HG02642 (cell line): ENCODE measurements around the gene DOCK8.

ENCODE experiments used
- ATAC-seq: cut with Tn5 transposase; IDR thresholded peaks from one replicate; pipeline ENCODE4 v1.9.1; 2021; ENCODE audit warnings: mild to moderate bottlenecking; ENCODE audit not compliant: unreplicated experiment, poor library complexity

DOCK8 gene

GRCh38 chr9:353077-353476 is 138.4 kb downstream of the DOCK8 start:
- no peak for ATAC-seq

GRCh38 chr9:354453-354852 is 139.8 kb downstream of the DOCK8 start:
- no peak for ATAC-seq

- ATAC-seq, result no peak
These were observed 142.9 kb downstream of the DOCK8 start for GRCh38 chr9:357560-357959.

GRCh38 chr9:362561-363273 is 148.1 kb downstream of the DOCK8 start:
- no peak for ATAC-seq

GRCh38 chr9:363274-363612 is 148.6 kb downstream of the DOCK8 start:
- no peak for ATAC-seq

- no peak for ATAC-seq
These were observed 150.8 kb downstream of the DOCK8 start for GRCh38 chr9:365436-365835.

GRCh38 chr9:366620-367019 is 152.0 kb downstream of the DOCK8 start:
- no peak for ATAC-seq

- no peak for ATAC-seq
These were observed 155.4 kb downstream of the DOCK8 start for GRCh38 chr9:370086-370485.

GRCh38 chr9:371349-371748 is 156.7 kb downstream of the DOCK8 start:
- ATAC-seq, result no peak

- ATAC-seq, result no peak
These were observed 157.5 kb downstream of the DOCK8 start for GRCh38 chr9:372128-372527.

GRCh38 chr9:373759-374206 is 159.1 kb downstream of the DOCK8 start:
- no peak for ATAC-seq

GRCh38 chr9:374736-375135 is 160.1 kb downstream of the DOCK8 start:
- ATAC-seq, result no peak

- no peak for ATAC-seq
These were observed 161.4 kb downstream of the DOCK8 start for GRCh38 chr9:376115-376514.

GRCh38 chr9:378263-378662 is 163.6 kb downstream of the DOCK8 start:
- ATAC-seq, result no peak

GRCh38 chr9:382383-382782 is 167.7 kb downstream of the DOCK8 start:
- no peak for ATAC-seq

GRCh38 chr9:385818-386398 is 171.2 kb downstream of the DOCK8 start:
- no peak for ATAC-seq

- ATAC-seq, result no peak
These were observed 174.5 kb downstream of the DOCK8 start for GRCh38 chr9:389159-389558.

GRCh38 chr9:389758-390157 is 175.1 kb downstream of the DOCK8 start:
- ATAC-seq, result no peak

- ATAC-seq, result no peak
These were observed 177.6 kb downstream of the DOCK8 start for GRCh38 chr9:392077-392804.

GRCh38 chr9:394347-395052 is 179.8 kb downstream of the DOCK8 start:
- ATAC-seq, result no peak

- ATAC-seq, result no peak
These were observed 181.7 kb downstream of the DOCK8 start for GRCh38 chr9:396396-396795.
